HEK293 (cell line): ENCODE results near the gene FAM229B.

Experiments used
- BCL11A ChIP-seq: fragments of 450-650 bp; formaldehyde crosslinking; IDR thresholded peaks from 2 replicates; pipeline ENCODE4 v1.5.1; 2016; ENCODE audit warnings: low read depth, missing biosample characterization, missing genetic modification characterization
- GFI1B ChIP-seq: fragments of 450-650 bp; formaldehyde crosslinking; IDR thresholded peaks from 2 replicates; pipeline ENCODE4 v1.5.1; 2016; ENCODE audit warnings: missing biosample characterization, missing genetic modification characterization
- IKZF3 ChIP-seq: fragments of 450-650 bp; IDR thresholded peaks from 2 replicates; pipeline ENCODE4 v1.5.0; 2018; ENCODE audit warnings: missing biosample characterization, mild to moderate bottlenecking, missing genetic modification characterization, moderate library complexity
- KLF9 ChIP-seq: fragments of 450-650 bp; formaldehyde crosslinking; IDR thresholded peaks from 2 replicates; pipeline ENCODE4 v1.5.1; 2016; ENCODE audit warnings: missing biosample characterization, missing genetic modification characterization, low read depth
- SALL2 ChIP-seq: fragments of 450-650 bp; formaldehyde crosslinking; IDR thresholded peaks from 2 replicates; pipeline ENCODE4 v1.5.0; 2017; ENCODE audit warnings: missing biosample characterization, mild to moderate bottlenecking, missing genetic modification characterization, borderline replicate concordance
- SP2 ChIP-seq: fragments of 450-650 bp; formaldehyde crosslinking; IDR thresholded peaks from 2 replicates; pipeline ENCODE4 v1.5.1; 2016; ENCODE audit warnings: missing biosample characterization, missing genetic modification characterization
- SP7 ChIP-seq: fragments of 450-650 bp; formaldehyde crosslinking; IDR thresholded peaks from 2 replicates; pipeline ENCODE4 v1.5.1; 2016; ENCODE audit warnings: missing biosample characterization, missing genetic modification characterization
- TSHZ1 ChIP-seq: fragments of 450-650 bp; formaldehyde crosslinking; IDR thresholded peaks from 2 replicates; pipeline ENCODE4 v1.5.1; 2016; ENCODE audit warnings: missing biosample characterization, missing genetic modification characterization, borderline replicate concordance
- YY2 ChIP-seq: fragments of 450-650 bp; formaldehyde crosslinking; IDR thresholded peaks from 2 replicates; pipeline ENCODE4 v1.5.1; 2016; ENCODE audit warnings: missing biosample characterization, missing genetic modification characterization
- ZBTB17 ChIP-seq: fragments of 450-650 bp; formaldehyde crosslinking; IDR thresholded peaks from 2 replicates; pipeline ENCODE4 v1.5.1; 2016; ENCODE audit warnings: missing biosample characterization, missing genetic modification characterization
- ZBTB26 ChIP-seq: fragments of 450-650 bp; formaldehyde crosslinking; optimal IDR thresholded peaks from 2 replicates; pipeline ENCODE3; 2016; ENCODE audit warnings: missing biosample characterization, mild to moderate bottlenecking, missing genetic modification characterization
- ZFHX2 ChIP-seq: fragments of 450-650 bp; formaldehyde crosslinking; conservative IDR thresholded peaks from 2 replicates; pipeline ENCODE4 v1.5.1; 2016; ENCODE audit warnings: missing biosample characterization, missing genetic modification characterization
- ZNF10 ChIP-seq: fragments of 450-650 bp; formaldehyde crosslinking; IDR thresholded peaks from 2 replicates; pipeline ENCODE4 v1.5.1; 2017; ENCODE audit warnings: missing biosample characterization, missing genetic modification characterization
- ZNF148 ChIP-seq: fragments of 450-650 bp; formaldehyde crosslinking; IDR thresholded peaks from 2 replicates; pipeline ENCODE4 v1.5.0; 2017; ENCODE audit warnings: missing biosample characterization, missing genetic modification characterization, borderline replicate concordance
- ZNF157 ChIP-seq: fragments of 450-650 bp; formaldehyde crosslinking; IDR thresholded peaks from 2 replicates; pipeline ENCODE4 v1.5.1; 2016; ENCODE audit warnings: missing biosample characterization, missing genetic modification characterization
- ZNF202 ChIP-seq: fragments of 450-650 bp; formaldehyde crosslinking; IDR thresholded peaks from 2 replicates; pipeline ENCODE4 v1.5.1; 2016; ENCODE audit warnings: missing biosample characterization, missing genetic modification characterization, borderline replicate concordance
- ZNF211 ChIP-seq: fragments of 450-650 bp; formaldehyde crosslinking; IDR thresholded peaks from 2 replicates; pipeline ENCODE4 v1.5.1; 2016; ENCODE audit warnings: low read depth, missing biosample characterization, missing genetic modification characterization
- ZNF221 ChIP-seq: fragments of 450-650 bp; formaldehyde crosslinking; IDR thresholded peaks from 2 replicates; pipeline ENCODE4 v1.5.1; 2017; ENCODE audit warnings: missing biosample characterization, missing genetic modification characterization, borderline replicate concordance
- ZNF335 ChIP-seq: fragments of 450-650 bp; formaldehyde crosslinking; conservative IDR thresholded peaks from 2 replicates; pipeline ENCODE4 v1.5.1; 2016; ENCODE audit warnings: missing biosample characterization, missing genetic modification characterization
- ZNF394 ChIP-seq: fragments of 450-650 bp; formaldehyde crosslinking; IDR thresholded peaks from 2 replicates; pipeline ENCODE4 v1.5.1; 2016; ENCODE audit warnings: missing biosample characterization, missing genetic modification characterization, mild to moderate bottlenecking, moderate library complexity, borderline replicate concordance
- ZNF398 ChIP-seq: fragments of 450-650 bp; formaldehyde crosslinking; IDR thresholded peaks from 2 replicates; pipeline ENCODE4 v1.5.1; 2017; ENCODE audit warnings: missing biosample characterization, missing genetic modification characterization
- ZNF426 ChIP-seq: fragments of 450-650 bp; formaldehyde crosslinking; IDR thresholded peaks from 2 replicates; pipeline ENCODE4 v1.5.1; 2017; ENCODE audit warnings: missing biosample characterization, missing genetic modification characterization, mild to moderate bottlenecking, inconsistent platforms, moderate library complexity
- ZNF513 ChIP-seq: fragments of 450-650 bp; IDR thresholded peaks from 2 replicates; pipeline ENCODE4 v1.5.1; 2018; ENCODE audit warnings: missing biosample characterization, missing genetic modification characterization
- ZNF561 ChIP-seq: fragments of 450-650 bp; IDR thresholded peaks from 2 replicates; pipeline ENCODE4 v1.5.1; 2018; ENCODE audit warnings: missing biosample characterization, missing genetic modification characterization, borderline replicate concordance
- ZNF580 ChIP-seq: fragments of 450-650 bp; formaldehyde crosslinking; IDR thresholded peaks from 2 replicates; pipeline ENCODE4 v1.5.1; 2016; ENCODE audit warnings: missing biosample characterization, missing genetic modification characterization
- ZNF623 ChIP-seq: fragments of 450-650 bp; formaldehyde crosslinking; IDR thresholded peaks from 2 replicates; pipeline ENCODE4 v1.5.1; 2016; ENCODE audit warnings: missing biosample characterization, missing genetic modification characterization
- ZNF670 ChIP-seq: fragments of 450-650 bp; formaldehyde crosslinking; IDR thresholded peaks from 2 replicates; pipeline ENCODE4 v1.5.1; 2016; ENCODE audit warnings: missing biosample characterization, missing genetic modification characterization, low read depth
- ZNF792 ChIP-seq: fragments of 450-650 bp; formaldehyde crosslinking; IDR thresholded peaks from 2 replicates; pipeline ENCODE4 v1.5.1; 2016; ENCODE audit warnings: missing biosample characterization, missing genetic modification characterization

The FAM229B gene

GRCh38 chr6:112043032-112044007 is 44.1 kb upstream of the FAM229B start (continued):
- TF ChIP-seq ZNF394 (tag by site-specific recombination) (peak; percentile 53; the same call in 1 of the 2 replicates), ZNF10 (tag by site-specific recombination) (0 out of 2 replicates have a peak, but pooled peaks have one; percentile 7), ZNF157 (tag by site-specific recombination) (no peak), KLF9 (tag by site-specific recombination) (0 out of 2 replicates have a peak, but pooled peaks have one; percentile 9), SP2 (tag by site-specific recombination) (no peak), ZNF670 (tag by site-specific recombination) (no peak), ZNF792 (tag by site-specific recombination) (no peak), IKZF3 (tag by site-specific recombination) (no peak), ZNF221 (tag by site-specific recombination) (no peak), YY2 (0 out of 2 replicates have a peak, but pooled peaks have one; percentile 28), ZNF623 (tag by site-specific recombination) (no peak), SP7 (tag by site-specific recombination) (peak; percentile 36; the same call in 1 of the 2 replicates), BCL11A (no peak), TSHZ1 (tag by site-specific recombination) (no peak), ZNF335 (tag by site-specific recombination) (peak; percentile 80), ZNF561 (tag by site-specific recombination) (0 out of 2 replicates have a peak, but pooled peaks have one; percentile 36), GFI1B (tag by site-specific recombination) (no peak), ZNF580 (no peak), ZNF398 (no peak), ZFHX2 (tag by site-specific recombination) (peak; percentile 64), ZNF211 (tag by site-specific recombination) (no peak), ZNF148 (tag by site-specific recombination) (no peak), SALL2 (tag by site-specific recombination) (no peak), ZNF202 (no peak), ZNF513 (tag by site-specific recombination) (no peak), ZBTB26 (tag by site-specific recombination) (no peak), ZNF426 (no peak), ZBTB17 (tag by site-specific recombination) (peak; percentile 96)
